Adipose tissue (tissue), 3 donors: Measurements from ENCODE around the gene IPPK. TPM values are rescaled to one million over a fixed set of nuclear protein-coding genes. Genes with fewer than 3 reads are reported as not detected.

Experiments
- H3K27ac ChIP-seq: one replicate; pipeline ENCODE4 v1.5.1; 2013; ENCODE audit warnings: low read depth, low read length
- WGBS, 3 donors: extraction: QIAGEN DNeasy Blood & Tissue Kit; methylation state at CpG; one replicate each; pipeline ENCODE4 v1.1.7; 2013; 5-methylcytosine and 5-hydroxymethylcytosine counted together
- polyA plus RNA-seq, 3 donors: library from polyadenylated mRNA; stranded (reverse); fragments of 200-250 nt; gene quantifications; one replicate each; pipeline ENCODE4 v1.2.3, GENCODE V29; 2013
- donor health status: healthy with polysubstance abuse.
- donor health status: Bipolar disorder and iron deficiency.
- donor health status: healthy.

Gene IPPK
- polyA plus RNA-seq, 3 donors = 1.7 to 7.4 (median 5.8) TPM

DNA sequence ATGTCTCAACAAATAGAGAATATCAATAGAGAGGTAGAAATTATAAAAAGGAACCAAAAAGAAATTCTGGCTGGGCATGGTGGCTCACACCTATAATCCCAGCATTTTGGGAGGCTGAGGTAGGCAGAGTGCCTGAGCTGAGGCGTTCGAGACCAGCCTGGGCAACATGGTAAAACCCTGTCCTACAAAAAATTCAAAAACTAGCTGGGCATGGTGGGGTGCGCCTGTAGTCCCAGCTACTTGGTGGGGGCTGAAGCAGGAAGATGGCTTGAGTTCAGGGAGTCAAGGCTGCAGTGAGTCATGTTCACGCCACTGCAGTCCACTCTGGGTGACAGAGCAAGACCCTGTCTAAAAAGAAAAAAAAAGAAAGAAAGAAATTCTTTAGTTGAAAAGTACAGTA lies 24.9 kb downstream of the IPPK start:
- WGBS, 3 donors = 97 to 99% (median 98%) methylated on average over 4 of the region's 4 CpGs
- no peak overlapping the region for H3K27ac ChIP-seq

DNA sequence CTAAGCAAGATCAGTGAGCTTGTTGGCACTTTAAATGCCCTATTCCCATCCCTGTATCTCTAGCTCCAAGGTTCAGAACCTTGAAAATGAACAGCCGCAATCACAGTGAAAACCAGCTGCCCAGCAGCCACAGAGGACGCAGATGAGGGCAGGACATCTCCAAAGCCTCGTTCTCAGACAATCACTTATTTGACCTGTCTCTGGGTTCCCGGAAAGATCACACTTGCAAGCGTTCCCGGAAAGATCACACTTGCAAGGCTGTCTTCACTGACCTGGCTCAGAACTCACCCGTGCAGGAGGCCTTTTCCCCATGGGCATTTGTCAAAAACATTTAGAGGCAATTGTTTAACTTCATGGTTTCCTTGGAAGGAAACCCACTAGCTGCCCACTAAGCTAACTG lies 25.7 kb downstream of the IPPK start:
- WGBS, 3 donors = 83 to 95% (median 88%) methylated on average over 7 of the region's 7 CpGs
- no peak overlapping the region for H3K27ac ChIP-seq

DNA sequence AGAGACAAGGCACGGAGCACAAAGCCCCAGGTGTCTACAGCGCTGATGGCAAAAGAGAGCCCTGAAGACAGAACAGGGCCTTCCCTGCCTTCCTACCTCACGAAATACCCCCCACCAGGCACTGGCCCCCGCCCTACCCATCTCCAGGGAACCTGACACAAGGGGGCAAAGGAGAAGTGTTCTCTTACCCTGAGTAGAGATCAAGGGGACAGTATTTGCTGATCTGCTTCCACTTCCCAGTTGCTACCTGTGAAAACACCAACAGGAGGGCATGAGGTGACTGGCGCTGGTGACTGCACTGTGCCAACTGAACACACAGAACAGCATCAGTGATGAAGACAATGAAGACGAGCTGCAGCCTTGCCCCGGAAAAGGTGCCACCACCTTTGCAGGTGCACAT lies 27.4 kb downstream of the IPPK start:
- WGBS, 3 donors = 95 to 98% (median 97%) methylated on average over 7 of the region's 7 CpGs
- H3K27ac ChIP-seq = no peak overlapping the region

- no peak overlapping the region for H3K27ac ChIP-seq
- 90 to 94% (median 94%) methylated on average over 8 of the region's 8 CpGs for WGBS, 3 donors
Observed at GRCh38 chr9:92642041-92642451, 27.9 kb downstream of the IPPK start.

GRCh38 chr9:92641092-92641809 lies 28.7 kb downstream of the IPPK start:
- H3K27ac ChIP-seq = no peak overlapping the region
- 88 to 91% (median 90%) methylated on average over 20 of the region's 20 CpGs for WGBS, 3 donors

- H3K27ac ChIP-seq = no peak overlapping the region
- WGBS, 3 donors = 84 to 92% (median 91%) methylated on average over 8 of the region's 8 CpGs
Observed at GRCh38 chr9:92640398-92641091, 29.4 kb downstream of the IPPK start.

GRCh38 chr9:92639791-92640271 lies 30.1 kb downstream of the IPPK start:
- WGBS, 3 donors = 90 to 96% (median 92%) methylated on average over 9 of the region's 9 CpGs

GRCh38 chr9:92639124-92639523 lies 30.8 kb downstream of the IPPK start:
- no peak overlapping the region for H3K27ac ChIP-seq
- 87 to 96% (median 96%) methylated on average over 7 of the region's 7 CpGs for WGBS, 3 donors

More at GRCh38 chr9:92639791-92640271, 30.1 kb downstream of the IPPK start:
- H3K27ac ChIP-seq = no peak overlapping the region

DNA sequence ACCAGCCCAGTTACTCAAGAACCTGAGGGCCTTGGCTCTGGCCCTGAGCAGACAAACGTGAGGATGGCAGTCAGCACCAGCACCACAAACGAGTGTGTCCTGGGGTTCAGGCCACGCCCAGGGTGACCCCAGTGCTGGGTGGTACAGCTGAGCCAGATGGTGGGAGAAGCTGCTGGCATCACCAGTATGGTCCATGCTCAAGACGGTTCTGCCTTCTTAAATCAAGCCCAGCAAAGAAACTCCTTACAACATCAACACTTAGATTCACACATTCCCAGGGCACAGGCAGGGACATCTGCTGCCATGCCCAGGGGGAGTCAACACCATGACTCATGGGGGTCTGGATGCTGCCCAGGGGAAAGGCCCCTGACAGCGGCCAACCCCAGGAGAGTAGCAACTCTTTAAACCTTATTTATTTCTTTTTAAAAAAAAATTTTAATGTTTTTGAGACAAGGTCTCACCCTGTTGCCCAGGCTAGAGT lies 31.3 kb downstream of the IPPK start:
- no peak overlapping the region for H3K27ac ChIP-seq
- WGBS, 3 donors = 83 to 90% (median 84%) methylated on average over 5 of the region's 5 CpGs

DNA sequence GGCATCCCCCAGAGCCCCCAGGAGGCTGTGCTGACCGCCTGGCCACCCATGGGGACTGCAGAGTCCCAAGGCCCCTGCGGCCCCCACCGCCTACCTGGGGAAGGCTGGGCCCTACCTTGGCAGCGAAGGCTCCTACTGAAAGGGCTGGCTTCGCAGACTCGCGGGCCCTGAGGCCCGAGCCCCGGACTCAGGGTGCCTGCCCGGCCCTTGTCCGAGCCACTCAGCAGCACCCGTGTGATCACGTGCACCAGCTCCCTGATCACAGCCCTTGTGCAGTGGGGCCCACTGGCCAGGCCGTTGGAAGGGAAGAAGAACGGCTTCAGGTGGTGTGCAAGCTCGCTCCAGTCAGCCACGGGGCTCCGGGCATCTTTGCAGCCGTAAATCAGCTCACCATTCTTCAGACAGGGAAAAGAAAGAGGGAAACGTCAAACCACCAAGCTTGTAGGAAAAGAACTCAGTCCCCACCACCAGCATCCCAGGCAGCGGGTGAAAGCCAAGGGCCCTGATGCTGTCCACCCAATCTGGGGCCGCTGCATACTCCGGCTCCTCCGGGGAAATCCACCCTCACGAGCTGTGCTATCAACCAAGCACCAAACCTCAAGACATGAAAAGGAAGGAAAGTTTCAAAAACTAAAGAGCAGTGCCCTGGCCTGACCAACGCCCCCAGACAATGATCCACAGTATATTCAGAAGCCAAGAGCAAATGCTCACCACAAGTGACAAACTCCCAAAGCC lies 31.9 kb downstream of the IPPK start:
- no peak overlapping the region for H3K27ac ChIP-seq
- WGBS, 3 donors = 92 to 95% (median 94%) methylated on average over 26 of the region's 26 CpGs

- H3K27ac ChIP-seq = no peak overlapping the region
- WGBS, 3 donors = 92 to 94% (median 93%) methylated on average over 7 of the region's 7 CpGs
Observed at GRCh38 chr9:92637326-92637725, 32.6 kb downstream of the IPPK start.

GRCh38 chr9:92636627-92637026 lies 33.3 kb downstream of the IPPK start:
- no peak overlapping the region for H3K27ac ChIP-seq
- WGBS, 3 donors = 80 to 91% (median 89%) methylated on average over 3 of the region's 3 CpGs

- H3K27ac ChIP-seq = no peak overlapping the region
- WGBS, 3 donors = 88 to 94% (median 94%) methylated on average over 4 of the region's 4 CpGs
Observed at GRCh38 chr9:92635760-92636159, 34.2 kb downstream of the IPPK start.

GRCh38 chr9:92634712-92635605 lies 35.0 kb downstream of the IPPK start:
- WGBS, 3 donors = 62 to 65% (median 65%) methylated on average over 35 of the region's 35 CpGs
- no peak overlapping the region for H3K27ac ChIP-seq

- WGBS, 3 donors = 73 to 92% (median 88%) methylated on average over 9 of the region's 9 CpGs
- H3K27ac ChIP-seq = no peak overlapping the region
Observed at GRCh38 chr9:92633614-92634278, 36.2 kb downstream of the IPPK start.

- 91 to 97% (median 95%) methylated on average over 5 of the region's 5 CpGs for WGBS, 3 donors
- no peak overlapping the region for H3K27ac ChIP-seq
Observed at GRCh38 chr9:92632641-92633040, 37.3 kb downstream of the IPPK start.

GRCh38 chr9:92631452-92632343 lies 38.2 kb downstream of the IPPK start:
- H3K27ac ChIP-seq = no peak overlapping the region
- 91 to 94% (median 92%) methylated on average over 13 of the region's 13 CpGs for WGBS, 3 donors
